K562 (cell line): ENCODE data around the gene CDK9. TPM values are rescaled to one million over a fixed set of nuclear protein-coding genes. Genes with fewer than 3 reads are reported as not detected.

Experiments
- CBFA2T3 ChIP-seq: fragments of 450-650 bp; IDR thresholded peaks from 2 replicates; pipeline ENCODE4 v1.6.1; 2017
- CCAR2 ChIP-seq: fragments of 200-400 bp; formaldehyde crosslinking; IDR thresholded peaks from 2 replicates; pipeline ENCODE4 v1.6.1; 2017; ENCODE audit warnings: mild to moderate bottlenecking, low read depth, low read length
- DDX20 ChIP-seq: fragments of 450-650 bp; IDR thresholded peaks from 2 replicates; pipeline ENCODE4 v1.6.1; 2016; ENCODE audit warnings: missing genetic modification characterization, low read depth, mild to moderate bottlenecking, missing compliant biosample characterization, moderate library complexity
- E2F1 ChIP-seq: sonication (generic); formaldehyde crosslinking; IDR thresholded peaks from 2 replicates; pipeline ENCODE4 v1.8.1; 2023; ENCODE audit warnings: mild to moderate bottlenecking, missing genetic modification reagents, moderate library complexity
- EWSR1 ChIP-seq: fragments of 450-650 bp; IDR thresholded peaks from 2 replicates; pipeline ENCODE4 v1.6.1; 2018; ENCODE audit warnings: borderline replicate concordance, mild to moderate bottlenecking, low read depth, moderate library complexity; ENCODE audit not compliant: partially characterized antibody
- FOXO4 ChIP-seq: fragments of 450-650 bp; formaldehyde crosslinking; IDR thresholded peaks from 2 replicates; pipeline ENCODE4 v1.4.0; 2020; ENCODE audit warnings: mild to moderate bottlenecking, moderate library complexity
- GABPB1 ChIP-seq: sonication (generic); formaldehyde crosslinking; IDR thresholded peaks from 2 replicates; pipeline ENCODE4 v1.8.0; 2022; ENCODE audit warnings: mild to moderate bottlenecking, missing genetic modification reagents
- HLTF ChIP-seq: fragments of 450-650 bp; IDR thresholded peaks from 2 replicates; pipeline ENCODE4 v1.6.1; 2016
- HNRNPUL1 ChIP-seq: fragments of 200-400 bp; formaldehyde crosslinking; IDR thresholded peaks from 2 replicates; pipeline ENCODE4 v1.6.1; 2017; ENCODE audit warnings: low read length
- MAX ChIP-seq: sonication (generic); formaldehyde crosslinking; IDR thresholded peaks from 2 replicates; pipeline ENCODE4 v1.9.0; 2022; ENCODE audit warnings: mild to moderate bottlenecking, missing genetic modification reagents
- SETDB1 ChIP-seq: IDR thresholded peaks from one replicate; pipeline ENCODE4 v1.6.1; 2012; ENCODE audit warnings: low read length, control low read depth, inconsistent platforms
- SLC30A9 ChIP-seq: fragments of 250-450 bp; sonication (Bioruptor Pico); IDR thresholded peaks from 2 replicates; pipeline ENCODE4 v1.8.0; 2022; ENCODE audit warnings: mild to moderate bottlenecking, moderate library complexity
- SNIP1 ChIP-seq: fragments of 450-650 bp; IDR thresholded peaks from 2 replicates; pipeline ENCODE4 v1.7.1; 2017; ENCODE audit warnings: low read depth, mild to moderate bottlenecking
- SRSF9 ChIP-seq: fragments of 200-400 bp; formaldehyde crosslinking; IDR thresholded peaks from 2 replicates; pipeline ENCODE4 v1.6.1; 2017; ENCODE audit warnings: low read depth, low read length, borderline replicate concordance
- TAF1 ChIP-seq: IDR thresholded peaks from 2 replicates; pipeline ENCODE4 v1.6.1; 2011; ENCODE audit warnings: mild to moderate bottlenecking, low read length, moderate library complexity; ENCODE audit not compliant: insufficient read depth, control insufficient read depth, severe bottlenecking; ENCODE audit errors: extremely low read depth
- TAF7 ChIP-seq: fragments of 450-650 bp; IDR thresholded peaks from 2 replicates; pipeline ENCODE4 v1.6.1; 2016; ENCODE audit warnings: missing genetic modification characterization, missing compliant biosample characterization
- TBP ChIP-seq: optimal IDR thresholded peaks from 2 replicates; pipeline ENCODE3; 2011; ENCODE audit warnings: low read depth, low read length, improper control_type of control experiment
- USF1 ChIP-seq: sonication (generic); formaldehyde crosslinking; IDR thresholded peaks from 2 replicates; pipeline ENCODE4 v1.9.0; 2022; ENCODE audit warnings: mild to moderate bottlenecking, missing genetic modification reagents
- ZBTB11 ChIP-seq, 3 experiments: fragments of 200-800 bp in 1 of 3; fragments of 250-450 bp in 1 of 3; fragments of 450-650 bp in 1 of 3; sonication (Bioruptor Pico) in 1 of 3; sonication (Bioruptor generic) in 1 of 3; formaldehyde crosslinking in 1 of 3; IDR thresholded peaks; 2 replicates each; pipeline versions ENCODE4 v1.6.1 to v1.8.0; 2016 to 2022; ENCODE audit warnings: mild to moderate bottlenecking in 2 of 3, missing genetic modification characterization in 2 of 3, missing compliant biosample characterization in 1 of 3, moderate library complexity in 1 of 3
- ZNF436 ChIP-seq: fragments of 250-450, 450-650 bp; sonication (Bioruptor Pico); formaldehyde crosslinking; IDR thresholded peaks from 2 replicates; pipeline ENCODE4 v1.7.0; 2020; ENCODE audit warnings: mild to moderate bottlenecking
- ZNF764 ChIP-seq: fragments of 250-450 bp; sonication (Bioruptor Pico); IDR thresholded peaks from 2 replicates; pipeline ENCODE4 v1.4.0; 2020; ENCODE audit warnings: low read depth, mild to moderate bottlenecking, moderate library complexity
- polyA plus RNA-seq, 8 experiments: library from polyadenylated mRNA; depleted of rRNA in 4 of 8; stranded (reverse) in 5 of 8; unstranded in 3 of 8; fragments of >200 nt; fragmentation: Nextera tagmentation in 2 of 8; fragmentation: Illumina TruSeq in 1 of 8; extraction: Ambion mirVana in 2 of 8; extraction: Trizol in 1 of 8; gene quantifications; 2 replicates each; pipeline versions ENCODE4 v1.2.1 to v1.2.3, GENCODE V29; 2011 to 2014; ENCODE audit warnings: inconsistent platforms in 1 of 8, missing spikeins in 1 of 8
- total RNA-seq, 7 experiments: library from RNA; depleted of rRNA in 6 of 7; stranded (reverse); fragments of >200 nt in 6 of 7; fragmentation: Illumina TruSeq in 2 of 7; extraction: Trizol in 2 of 7; gene quantifications; 2 replicates each; pipeline versions ENCODE4 v1.2.1 to v1.2.3, GENCODE V29; 2011 to 2021; ENCODE audit warnings: low replicate concordance in 1 of 7

CDK9 gene
- total and polyA plus RNA-seq, 9 of the 15 experiments (the other 6 are each of a cell fraction or from before 2014, with no cell fraction given), result 4.2 to 78.6 (median 33.0) TPM

GRCh38 chr9:127785023-127785932 is 556 bp upstream of the CDK9 start (continued):
- TF ChIP-seq USF1 (CRISPR knock-in tag), result no peak
- TF ChIP-seq TBP, result no peak
- TF ChIP-seq ZBTB11 (CRISPR knock-in tag; IDR thresholded peaks at IDR 0.05), result no peak
- no peak for TF ChIP-seq SLC30A9 (CRISPR knock-in tag)
- TF ChIP-seq GABPB1, result peak; percentile 67
- TF ChIP-seq SNIP1, result no peak
- no peak for TF ChIP-seq SETDB1
- no peak for TF ChIP-seq HNRNPUL1
- no peak for TF ChIP-seq DDX20
- TF ChIP-seq CBFA2T3, result 0 out of 2 replicates have a peak, but pooled peaks have one; percentile 2
- TF ChIP-seq EWSR1, result no peak
- no peak for TF ChIP-seq E2F1 (CRISPR knock-in tag)
- TF ChIP-seq ZNF436 (CRISPR knock-in tag), result no peak
- no peak for TF ChIP-seq HLTF
- TF ChIP-seq CCAR2, result no peak
- no peak for TF ChIP-seq TAF1
- TF ChIP-seq ZNF764 (CRISPR knock-in tag), result no peak
- TF ChIP-seq MAX (CRISPR knock-in tag), result no peak; the same call in 1 of the 2 replicates
- no peak for TF ChIP-seq FOXO4 (CRISPR knock-in tag)
- no peak for TF ChIP-seq SRSF9
- no peak for TF ChIP-seq TAF7
